Measurements from ENCODE around the gene MSH5. TPM values are rescaled to one million over a fixed set of nuclear protein-coding genes. Genes with fewer than 3 reads are reported as not detected.

Gene MSH5
- total RNA-seq, 1 experiment from 2014 or later, result 36.6 TPM

DNA sequence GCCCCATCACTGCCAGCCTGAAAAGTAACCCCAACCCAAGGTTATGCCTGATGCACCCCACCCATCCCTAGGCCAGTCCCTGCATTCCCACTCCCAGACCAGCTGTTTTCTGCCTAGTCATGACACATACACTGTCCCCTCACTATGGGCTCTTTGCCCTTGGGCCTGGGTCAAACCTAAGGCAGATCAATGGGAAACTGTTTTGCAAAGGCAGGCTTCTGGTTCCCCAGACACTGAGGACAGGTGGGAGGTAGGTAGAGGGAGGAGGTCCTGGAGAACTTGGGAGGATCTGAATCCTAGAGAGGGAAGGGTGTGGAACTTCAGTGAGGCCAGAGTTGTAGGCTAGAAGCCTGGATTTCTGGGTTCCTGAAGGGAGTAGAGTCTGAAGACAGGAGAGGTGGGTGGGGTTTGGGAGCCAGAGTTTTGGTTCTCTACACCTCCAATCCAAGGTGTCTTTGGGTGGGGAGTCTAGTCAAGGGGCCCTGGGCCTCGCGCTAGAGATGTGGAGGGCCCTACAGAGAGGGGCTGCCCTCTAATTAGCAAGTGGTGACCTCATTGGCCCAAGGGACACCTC is 5.5 kb upstream of the MSH5 start:
- Mint-ChIP-seq H3K9me3 (ENCODE audit: unreplicated experiment) (no peaks in the 10 kb centered on the region), H3K4me1 (ENCODE audit: insufficient read depth, unreplicated experiment) (peaks cover 31% of the 10 kb centered on the region), H3K36me3 (ENCODE audit: insufficient read depth, unreplicated experiment) (peaks cover 43% of the 10 kb centered on the region), H3K27ac (ENCODE audit: low read depth, unreplicated experiment) (peak overlapping the region; percentile 81), H3K27me3 (ENCODE audit: insufficient read depth, unreplicated experiment) (no peaks in the 10 kb centered on the region), H3K4me3 (ENCODE audit: unreplicated experiment) (peak overlapping the region; percentile 95)
- TF ChIP-seq, protein P1, sequence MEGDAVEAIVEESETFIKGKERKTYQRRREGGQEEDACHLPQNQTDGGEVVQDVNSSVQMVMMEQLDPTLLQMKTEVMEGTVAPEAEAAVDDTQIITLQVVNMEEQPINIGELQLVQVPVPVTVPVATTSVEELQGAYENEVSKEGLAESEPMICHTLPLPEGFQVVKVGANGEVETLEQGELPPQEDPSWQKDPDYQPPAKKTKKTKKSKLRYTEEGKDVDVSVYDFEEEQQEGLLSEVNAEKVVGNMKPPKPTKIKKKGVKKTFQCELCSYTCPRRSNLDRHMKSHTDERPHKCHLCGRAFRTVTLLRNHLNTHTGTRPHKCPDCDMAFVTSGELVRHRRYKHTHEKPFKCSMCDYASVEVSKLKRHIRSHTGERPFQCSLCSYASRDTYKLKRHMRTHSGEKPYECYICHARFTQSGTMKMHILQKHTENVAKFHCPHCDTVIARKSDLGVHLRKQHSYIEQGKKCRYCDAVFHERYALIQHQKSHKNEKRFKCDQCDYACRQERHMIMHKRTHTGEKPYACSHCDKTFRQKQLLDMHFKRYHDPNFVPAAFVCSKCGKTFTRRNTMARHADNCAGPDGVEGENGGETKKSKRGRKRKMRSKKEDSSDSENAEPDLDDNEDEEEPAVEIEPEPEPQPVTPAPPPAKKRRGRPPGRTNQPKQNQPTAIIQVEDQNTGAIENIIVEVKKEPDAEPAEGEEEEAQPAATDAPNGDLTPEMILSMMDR (IDR thresholded peaks at IDR 0.05; ENCODE audit: unreplicated experiment), result no peak
- intact Hi-C loops (cut with micrococcal nuclease), result no loop called here
- ChIA-PET CTCF (interaction anchor here (0.6 to 1.3 kb wide), 3 partner anchors 36 to 99 kb away, joined by 3 to 4 read pairs (median 3); no protein-coding TSS in a partner anchor), POLR2A (interaction anchor here (0.5 to 11.8 kb wide), 13 partner anchors 13 to 1691 kb away, joined by 3 to 95 read pairs (median 10); partner anchors contain the start of genes ABHD16A, BAG6, C6orf47 and CSNK2B)
- DNase-seq (ENCODE audit: unreplicated experiment), result no peak
- BruUV-seq (replicated peaks), result no TSS peak

- Mint-ChIP-seq H3K4me3 (ENCODE audit: unreplicated experiment) (peak overlapping the region; percentile 95), H3K9me3 (ENCODE audit: unreplicated experiment) (no peaks in the 10 kb centered on the region), H3K27ac (ENCODE audit: low read depth, unreplicated experiment) (peak overlapping the region; percentile 81), H3K27me3 (ENCODE audit: insufficient read depth, unreplicated experiment) (no peaks in the 10 kb centered on the region), H3K36me3 (ENCODE audit: insufficient read depth, unreplicated experiment) (peaks cover 43% of the 10 kb centered on the region), H3K4me1 (ENCODE audit: insufficient read depth, unreplicated experiment) (peaks cover 30% of the 10 kb centered on the region)
- DNase-seq (ENCODE audit: unreplicated experiment), result peak; percentile 79
- BruUV-seq (replicated peaks), result no TSS peak
- ChIA-PET POLR2A (interaction anchor here (0.5 to 11.8 kb wide), 19 partner anchors 18 to 1690 kb away, joined by 3 to 95 read pairs (median 10); partner anchors contain the start of genes ABHD16A, BAG6, C6orf47 and CSNK2B), CTCF (interaction anchor here (0.6 to 1.3 kb wide), 2 partner anchors 51 to 95 kb away, joined by 3 read pairs; no protein-coding TSS in a partner anchor)
- TF ChIP-seq, protein P1 (IDR thresholded peaks at IDR 0.05; ENCODE audit: unreplicated experiment), result no peak
- intact Hi-C loops (cut with micrococcal nuclease), result no loop called here
These were observed 4.9 kb upstream of the MSH5 start for GRCh38 chr6:31734821-31735406.

- TSS peak; percentile 75 for BruUV-seq (replicated peaks)
- POLR2A ChIA-PET, result interaction anchor here (0.6 to 11.8 kb wide), 29 partner anchors 9 to 235 kb away, joined by 3 to 95 read pairs (median 6); partner anchors contain the start of genes ABHD16A, BAG6, C6orf47 and CSNK2B
- TF ChIP-seq, protein P1 (IDR thresholded peaks at IDR 0.05; ENCODE audit: unreplicated experiment), result no peak
- Mint-ChIP-seq H3K27ac (ENCODE audit: low read depth, unreplicated experiment) (peak within 1 kb of the TSS; percentile 81), H3K27me3 (ENCODE audit: insufficient read depth, unreplicated experiment) (no peaks in the 10 kb centered on the region), H3K4me3 (ENCODE audit: unreplicated experiment) (peak within 1 kb of the TSS; percentile 95), H3K4me1 (ENCODE audit: insufficient read depth, unreplicated experiment) (peaks cover 40% of the 10 kb centered on the region), H3K9me3 (ENCODE audit: unreplicated experiment) (no peaks in the 10 kb centered on the region), H3K36me3 (ENCODE audit: insufficient read depth, unreplicated experiment) (peaks cover 32% of the 10 kb centered on the region)
- CTCF ChIA-PET, result interaction anchor here (0.6 to 1.7 kb wide), 8 partner anchors 21 to 115 kb away, joined by 3 to 6 read pairs (median 4); partner anchors contain the start of gene HSPA1B
- peak; percentile 87 for DNase-seq (ENCODE audit: unreplicated experiment)
- intact Hi-C loops (cut with micrococcal nuclease), result no loop called here
These were observed 3.6 kb upstream of the MSH5 start, which contains the start of gene CLIC1 for GRCh38 chr6:31736021-31736767. TSS of gene CLIC1 (minus strand) at chr6:31736530. CDS start at chr6:31736300, 230 bp downstream.

Data from MCF 10A (cell line).